Stimulated activated CD4-positive, alpha-beta T cell treated with anti-CD3 and anti-CD28 coated beads, Interleukin-12 subunit alpha, Interleukin-12 subunit beta, amount 100 ng/mL, for 48 hours (primary cell): Measurements from ENCODE around the gene ITGA8.
"Not testable (repeated sequence)": the region's sequence is repeated elsewhere in the genome, so short reads cannot be mapped to it uniquely, and the experiment has no call there.

Source experiments
- DNase-seq, 3 donors: peaks; one replicate each; pipeline ENCODE4 v3.0.0-alpha.2; 2020; ENCODE audit warnings: low read depth in 2 of 3, low spot score in 1 of 3

ITGA8 gene

DNA sequence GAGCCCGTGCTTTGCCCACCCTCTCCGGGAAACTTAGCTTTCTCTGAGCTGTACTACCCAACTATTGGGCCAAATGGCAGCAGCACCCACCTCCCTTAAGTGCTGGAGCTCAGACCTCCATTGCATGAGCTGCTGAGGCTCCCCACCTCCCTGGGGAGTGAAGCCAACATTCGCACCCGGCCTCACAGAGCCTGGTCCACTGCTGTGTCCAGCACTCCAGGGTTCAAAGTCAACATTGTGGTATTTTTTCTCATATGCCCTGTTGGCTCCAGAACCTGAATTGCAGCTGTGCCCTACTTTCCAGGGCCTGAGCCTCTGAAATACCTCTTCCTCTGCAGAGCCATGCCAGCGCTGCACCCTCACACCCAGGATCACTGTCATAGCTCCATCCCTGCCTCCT lies 29.7 kb downstream of the ITGA8 start:
- DNase-seq, result no peak

DNA sequence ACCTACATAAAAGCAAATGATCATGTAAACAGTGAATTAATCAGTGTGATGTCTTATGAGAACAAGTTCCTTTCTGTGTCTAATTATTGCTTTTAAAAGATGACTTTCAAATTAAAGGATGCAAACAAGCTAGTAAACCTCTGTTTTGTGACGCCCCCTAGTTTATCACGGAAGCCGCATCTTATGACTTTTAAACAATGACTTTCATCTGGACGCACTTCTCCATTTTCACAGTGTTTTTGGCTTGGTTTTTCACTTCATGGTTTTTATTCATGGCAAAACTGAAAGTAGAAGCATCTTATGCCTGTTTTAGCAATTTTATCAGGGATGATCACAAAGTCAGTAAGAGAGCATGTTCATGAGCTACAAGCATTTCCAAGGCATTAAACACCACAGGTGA lies 35.0 kb downstream of the ITGA8 start:
- DNase-seq, result no peak

DNA sequence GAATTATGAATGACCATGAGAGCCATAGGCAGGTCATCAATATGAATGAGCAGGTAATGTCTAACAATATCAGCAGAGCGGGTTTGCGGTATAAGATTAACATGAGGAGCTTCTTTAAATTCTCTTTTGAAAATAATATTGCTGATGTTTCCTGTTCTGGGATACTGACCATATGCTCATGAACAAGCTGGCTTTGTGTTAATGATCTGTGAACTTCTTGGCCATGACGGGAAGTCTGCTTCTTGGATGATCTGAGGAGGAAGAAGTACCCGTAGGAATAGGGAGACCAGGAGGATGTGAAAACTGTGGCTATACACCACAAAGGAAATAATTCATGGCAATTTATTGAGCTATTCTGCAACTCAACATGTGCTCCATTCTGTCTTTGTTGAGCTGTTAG lies 38.6 kb downstream of the ITGA8 start:
- DNase-seq, result no peak

DNA sequence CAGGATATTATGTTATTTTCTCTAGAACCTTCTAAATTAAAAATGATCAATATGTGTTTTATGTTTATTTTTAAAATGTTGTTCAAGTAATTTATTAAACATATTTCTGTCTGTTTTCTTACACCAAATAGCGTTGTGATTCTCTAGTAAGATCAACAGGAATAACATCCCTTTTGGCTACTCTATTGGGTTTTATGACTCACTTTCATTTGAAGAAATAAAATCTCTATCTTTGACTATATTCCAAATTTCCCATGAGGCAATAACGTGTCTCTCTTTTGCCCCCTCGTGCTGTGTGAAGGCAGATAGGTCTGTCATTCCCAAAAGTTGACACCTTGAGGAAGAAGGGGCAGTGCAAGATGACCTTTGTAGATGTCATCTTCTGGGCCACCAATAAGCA lies 40.9 kb downstream of the ITGA8 start:
- DNase-seq, result no peak

DNA sequence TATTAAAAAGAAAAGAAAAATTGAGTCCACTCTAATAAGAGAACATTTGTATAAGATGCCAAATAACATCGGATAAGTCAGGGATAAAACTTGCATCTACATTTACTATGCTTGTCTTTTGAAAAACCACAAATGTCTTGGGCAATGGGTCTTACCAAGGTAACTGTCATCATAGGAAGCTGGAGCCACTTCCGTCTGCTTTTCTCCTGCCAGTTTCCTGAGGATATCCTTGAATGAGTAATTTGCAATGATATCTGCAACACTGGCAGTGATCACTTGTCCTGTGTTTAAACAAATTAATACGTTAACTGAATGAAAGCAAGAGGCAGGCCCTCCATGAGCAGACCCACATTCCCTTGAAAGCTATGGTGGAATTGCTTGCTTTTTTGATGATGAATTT lies 47.3 kb downstream of the ITGA8 start:
- DNase-seq, result no peak

DNA sequence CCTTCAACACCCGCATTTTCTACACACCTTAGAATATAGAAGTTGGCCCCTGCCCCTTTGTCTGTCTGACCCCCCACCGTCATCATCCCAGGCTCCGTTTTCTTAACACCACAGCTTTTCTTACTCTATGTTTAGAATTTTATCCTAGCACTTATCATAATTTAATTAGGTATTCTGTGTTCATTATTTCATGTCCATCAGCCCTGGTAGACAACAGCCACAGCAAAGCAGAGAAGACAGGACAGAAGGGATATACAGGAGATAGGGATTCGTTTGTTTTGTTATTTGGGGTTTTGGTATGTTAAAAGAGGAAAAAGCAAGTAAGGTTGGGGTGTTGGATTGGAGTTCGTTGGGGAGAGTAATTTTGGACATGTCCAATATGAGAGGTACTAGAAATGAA lies 48.8 kb downstream of the ITGA8 start:
- no peak for DNase-seq

DNA sequence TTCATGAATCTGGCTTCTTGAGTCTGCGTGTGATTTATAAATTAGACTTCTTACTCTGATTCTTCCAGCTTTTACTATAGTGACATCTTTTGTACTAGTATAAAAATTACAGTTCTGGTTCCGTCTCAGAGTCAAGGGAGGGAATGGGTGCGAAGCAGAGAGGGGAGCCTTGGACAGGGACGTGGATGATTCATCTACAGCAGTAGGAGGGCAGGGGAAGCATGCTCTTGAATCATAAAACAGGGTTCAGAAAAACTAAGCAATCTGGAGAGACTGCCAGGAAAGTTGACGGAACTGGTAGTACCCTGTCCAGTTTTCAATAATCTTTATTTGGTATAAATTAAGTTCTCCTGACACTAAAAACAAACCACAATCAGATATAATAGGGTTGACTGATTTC lies 58.1 kb downstream of the ITGA8 start:
- no peak for DNase-seq

DNA sequence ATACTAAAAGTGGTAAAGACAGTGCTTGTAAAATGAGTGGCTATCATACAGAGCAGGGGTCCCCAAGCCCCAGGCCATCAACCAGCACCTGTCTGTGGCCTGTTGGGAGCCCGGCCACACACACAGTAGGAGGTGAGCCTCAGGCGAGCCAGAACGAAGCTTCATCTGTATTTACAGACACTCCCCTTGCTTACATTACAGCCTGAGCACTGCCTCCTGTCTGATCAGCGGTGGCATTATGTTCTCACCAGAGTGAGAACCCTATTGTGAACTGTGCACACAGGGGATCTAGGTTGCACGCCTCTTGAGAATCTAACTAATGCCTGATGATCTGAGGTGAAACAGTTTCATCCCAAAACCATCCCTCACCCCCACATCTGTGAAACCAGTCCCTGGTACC lies 58.7 kb downstream of the ITGA8 start:
- DNase-seq, result no peak

DNA sequence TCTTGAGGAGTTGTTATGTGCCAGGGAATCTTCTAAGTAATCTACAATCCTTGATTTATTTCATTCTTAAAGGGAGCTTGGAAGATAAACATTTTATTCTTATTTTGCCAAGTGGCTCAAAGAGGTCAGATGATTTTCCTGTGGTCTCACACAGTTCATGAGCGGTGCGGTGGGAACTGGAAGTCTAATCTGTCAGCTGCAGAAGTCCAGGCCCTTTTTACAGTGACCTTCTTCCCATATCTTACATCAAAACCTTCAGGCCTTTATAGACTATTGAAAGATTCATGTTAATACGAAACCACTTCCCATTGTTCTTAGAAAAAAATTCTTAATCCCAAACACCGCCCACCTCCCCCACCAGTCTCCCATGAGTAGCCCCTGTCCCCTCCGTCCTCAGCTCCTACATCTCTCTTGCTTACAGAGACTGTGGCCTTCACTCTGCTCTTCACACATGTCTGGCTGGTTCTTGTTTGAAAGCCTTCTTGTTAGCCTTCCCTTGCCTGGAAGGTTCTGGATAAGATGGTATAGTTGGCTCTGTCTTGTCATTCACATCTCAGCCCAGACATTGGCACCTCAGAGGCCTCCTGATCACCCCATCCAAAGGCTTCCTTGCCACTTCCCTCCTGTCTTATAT lies 61.5 kb downstream of the ITGA8 start:
- DNase-seq, result no peak

DNA sequence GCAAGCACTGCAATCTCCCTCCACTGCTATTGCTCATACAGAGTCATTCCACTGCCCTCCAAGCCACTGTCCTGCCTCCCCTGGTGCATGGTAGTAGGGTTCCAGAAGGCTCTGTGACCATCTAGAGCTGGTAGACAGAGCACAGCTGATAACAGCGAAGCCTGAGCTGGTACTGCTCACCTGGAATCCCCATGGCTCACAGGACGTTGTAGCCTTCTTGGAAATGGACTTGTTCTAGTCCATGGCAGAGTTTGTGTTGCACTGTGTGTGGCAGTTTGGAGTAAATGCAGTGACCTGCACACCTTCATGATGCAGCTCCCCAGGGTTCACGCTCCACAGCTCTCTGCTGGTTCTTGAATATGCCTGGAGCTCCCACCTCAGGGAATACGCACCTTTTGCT lies 67.0 kb downstream of the ITGA8 start:
- DNase-seq, result no peak

DNA sequence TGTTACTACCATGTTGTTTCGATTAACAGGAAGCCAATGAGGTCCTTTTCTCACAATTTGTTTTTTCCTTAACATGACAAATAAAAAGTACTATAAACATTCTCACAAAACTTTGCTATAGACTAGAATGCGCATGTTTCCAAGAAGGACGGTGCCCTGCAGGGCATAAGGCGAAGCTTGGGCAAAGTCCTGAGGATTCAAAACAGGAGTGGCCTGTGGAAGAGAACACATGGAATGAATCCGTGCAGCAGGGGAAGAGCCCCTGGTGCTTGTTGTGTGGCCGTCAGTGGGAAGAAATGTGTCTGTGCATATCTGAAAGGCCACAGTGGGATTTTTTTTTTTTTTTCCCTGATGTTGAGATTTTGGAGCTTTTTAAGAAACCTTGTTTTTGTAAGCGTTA lies 67.6 kb downstream of the ITGA8 start:
- DNase-seq, result no peak

DNA sequence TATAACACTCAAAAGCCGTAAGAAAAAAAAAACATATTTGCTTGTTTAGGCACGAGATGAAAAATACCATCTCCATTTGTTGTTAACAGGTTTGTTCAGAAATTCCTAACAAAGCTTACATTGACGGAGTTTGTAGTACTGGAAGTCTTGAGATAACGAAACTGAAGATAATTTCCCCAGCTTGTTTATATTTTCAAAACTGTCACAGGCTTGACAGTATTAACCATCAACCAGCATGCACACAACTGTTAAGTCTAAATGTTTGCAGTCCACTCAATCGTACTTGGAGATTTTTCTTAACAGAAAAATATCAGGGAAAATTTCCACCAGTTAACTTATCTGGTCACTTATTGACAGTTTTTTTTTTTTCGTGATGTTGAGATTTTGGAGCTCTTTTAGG lies 68.5 kb downstream of the ITGA8 start:
- DNase-seq, result no peak

DNA sequence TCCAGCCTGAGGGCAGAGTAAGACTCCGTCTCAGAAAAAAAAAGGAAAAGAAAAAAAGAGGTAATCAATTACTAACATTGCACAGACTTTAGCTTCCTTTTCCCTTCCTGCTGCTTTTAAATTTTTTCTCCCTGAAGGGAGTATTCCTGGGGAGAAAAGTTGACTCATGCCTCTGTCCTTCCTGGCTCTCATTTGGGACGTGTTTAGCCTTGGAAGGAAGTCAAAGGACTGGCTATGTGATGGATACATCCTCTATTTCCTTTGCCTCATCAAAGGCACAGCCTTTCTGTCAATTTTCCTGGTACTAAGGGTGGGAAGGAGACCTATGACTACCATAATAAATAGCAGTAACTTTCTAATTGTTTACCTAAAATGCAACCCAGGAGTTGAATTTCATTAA lies 77.6 kb downstream of the ITGA8 start:
- no peak for DNase-seq

DNA sequence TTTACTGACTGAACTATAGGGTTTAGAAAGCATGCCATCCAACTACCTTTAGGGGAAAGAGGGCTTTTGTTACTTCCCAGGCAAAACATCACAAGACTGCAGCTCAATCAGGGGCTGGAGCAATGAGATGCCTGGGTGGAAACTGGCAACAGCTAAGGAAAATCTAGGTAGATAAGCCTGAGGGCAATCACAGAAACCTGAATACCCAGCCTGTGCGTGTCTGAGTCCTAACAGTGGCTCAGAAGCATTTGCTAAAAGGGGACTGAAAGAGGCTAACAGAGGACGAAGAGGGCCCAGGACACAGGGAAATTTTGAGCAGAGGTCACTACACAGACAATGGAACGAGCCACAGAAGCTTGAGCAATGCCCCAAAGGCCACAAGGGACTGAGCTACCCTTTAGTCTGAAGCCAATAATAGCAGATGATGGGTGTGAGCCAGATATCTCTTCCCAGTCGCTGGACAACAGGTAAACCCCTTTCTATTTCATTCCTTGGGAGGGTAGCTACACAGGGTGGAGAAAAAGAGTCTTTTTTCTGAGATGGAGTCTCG lies 79.1 kb downstream of the ITGA8 start:
- DNase-seq, result no peak

DNA sequence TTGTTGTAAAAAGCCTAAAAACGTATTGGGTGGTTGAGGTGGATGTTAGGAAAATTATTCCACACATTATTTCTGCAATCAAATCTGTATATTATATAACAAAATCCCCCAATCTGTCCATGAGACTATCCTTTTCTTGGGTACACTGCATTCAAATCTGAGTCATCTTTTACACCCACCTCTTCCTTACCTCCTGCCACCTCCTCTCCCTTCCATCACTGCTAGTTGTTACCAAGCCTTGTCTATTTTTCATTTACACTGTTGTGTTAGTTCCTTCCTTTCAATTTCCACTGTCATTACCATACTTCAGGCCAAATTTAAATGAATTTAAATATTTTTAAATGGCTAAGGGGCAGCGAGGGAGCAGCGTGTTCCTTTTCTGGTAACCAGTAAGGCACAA lies 83.3 kb downstream of the ITGA8 start:
- no peak for DNase-seq

DNA sequence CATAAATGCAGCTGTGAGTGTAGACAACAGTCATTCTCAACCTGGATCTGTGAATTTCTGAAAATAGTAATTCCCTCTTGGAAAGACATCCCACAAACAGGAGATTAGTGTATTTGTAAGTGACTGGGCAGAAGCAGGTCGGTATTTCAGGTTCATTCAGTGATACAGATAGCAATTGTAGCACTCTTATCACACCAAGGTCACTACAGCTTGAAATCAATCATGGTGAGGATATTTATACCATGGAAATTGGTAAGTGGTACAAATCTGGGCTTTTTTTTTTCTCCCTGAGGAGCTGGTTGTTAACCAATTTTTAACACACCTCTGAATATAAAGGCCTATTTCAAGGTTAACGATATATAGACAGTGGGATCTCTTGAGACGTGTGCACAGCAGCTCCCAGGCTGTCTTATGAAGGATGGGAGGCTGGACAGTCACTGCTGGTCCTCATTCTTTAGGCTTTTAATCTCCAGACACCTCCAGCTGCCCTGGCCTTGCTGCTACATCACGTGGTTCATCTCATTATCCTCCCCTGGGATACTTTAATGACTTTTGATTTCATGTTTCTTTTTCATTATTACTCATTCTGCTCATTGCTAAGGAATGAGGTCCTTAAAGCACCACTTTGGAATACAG lies 87.1 kb downstream of the ITGA8 start:
- no peak for DNase-seq

DNA sequence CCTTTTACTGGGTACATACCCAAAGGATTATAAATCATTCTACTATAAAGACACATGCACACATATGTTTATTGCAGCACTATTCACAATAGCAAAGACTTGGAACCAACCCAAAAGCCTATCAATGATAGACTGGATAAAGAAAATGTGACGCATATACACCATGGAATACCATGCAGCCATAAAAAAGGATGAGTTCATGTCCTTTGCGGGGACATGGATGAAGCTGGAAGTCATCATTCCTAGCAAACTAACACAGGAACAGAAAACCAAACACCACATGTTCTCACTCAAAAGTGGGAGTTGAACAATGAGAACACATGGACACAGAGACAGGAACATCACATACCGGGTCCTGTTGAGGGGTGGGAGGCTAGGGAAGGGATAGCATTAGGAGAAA lies 88.5 kb downstream of the ITGA8 start:
- DNase-seq, result not testable (repeated sequence)

DNA sequence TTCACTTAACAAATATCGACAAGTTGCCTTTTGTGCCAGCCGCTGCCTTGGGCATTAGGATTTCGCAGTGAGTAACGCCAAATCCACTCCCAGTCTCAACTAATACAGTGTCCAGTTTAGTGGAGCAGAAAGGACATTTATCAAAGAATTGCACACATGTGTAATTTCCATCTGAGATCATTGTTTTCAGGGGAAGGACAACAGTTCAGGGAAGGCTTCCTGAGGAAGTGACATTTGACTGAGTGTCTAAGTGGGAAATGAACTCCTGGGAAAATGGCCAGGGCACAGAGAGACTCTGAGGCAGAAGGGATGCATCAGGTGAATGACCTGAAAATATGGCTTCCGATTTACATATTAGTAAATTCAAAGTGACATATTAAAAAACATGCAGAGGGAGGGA lies 89.4 kb downstream of the ITGA8 start:
- no peak for DNase-seq

DNA sequence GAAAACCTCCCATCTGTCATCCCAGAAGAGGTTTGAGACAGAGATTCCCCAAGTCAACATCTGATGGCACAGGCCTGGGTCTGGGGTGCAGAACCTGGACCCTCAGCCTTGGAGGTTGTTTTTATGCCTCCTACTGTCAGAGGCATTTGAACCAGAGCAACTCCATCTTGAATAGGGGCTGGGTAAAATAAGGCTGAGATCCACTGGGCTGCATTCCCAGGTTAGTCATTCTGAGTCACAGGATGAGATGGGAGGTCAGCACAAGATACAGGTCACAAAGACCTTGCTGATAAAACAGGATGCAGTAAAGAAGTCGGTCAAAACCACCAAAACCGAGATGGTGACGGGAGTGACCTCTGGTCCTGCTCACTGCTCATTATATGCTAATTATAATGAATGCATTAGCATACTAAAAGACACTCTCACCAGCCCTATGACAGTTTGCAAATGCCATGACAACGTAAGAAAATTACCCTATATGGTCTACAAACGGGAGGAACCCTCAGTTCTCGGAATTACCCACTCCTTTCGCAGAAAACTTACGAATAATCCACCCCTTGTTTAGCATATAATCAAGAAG lies 92.0 kb downstream of the ITGA8 start:
- no peak for DNase-seq

DNA sequence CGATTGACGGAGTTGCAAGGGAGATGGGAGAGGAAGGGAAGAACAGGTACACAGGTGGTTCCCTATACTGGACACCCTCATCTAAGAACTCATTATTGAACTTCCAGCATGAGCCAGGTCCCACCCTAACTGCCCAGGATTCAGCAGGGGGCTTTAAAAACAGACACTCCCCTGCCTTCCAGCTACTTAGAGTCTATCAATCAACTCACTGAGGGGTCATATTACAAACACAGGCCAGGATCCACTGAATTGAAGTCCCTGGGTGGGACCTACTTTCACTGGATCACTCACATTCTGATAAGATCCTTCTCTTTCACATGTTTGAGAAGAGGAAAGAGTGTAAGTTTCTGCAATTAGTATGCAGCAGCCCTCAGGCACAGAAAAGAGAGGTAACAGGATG lies 92.8 kb downstream of the ITGA8 start:
- DNase-seq, result no peak

DNA sequence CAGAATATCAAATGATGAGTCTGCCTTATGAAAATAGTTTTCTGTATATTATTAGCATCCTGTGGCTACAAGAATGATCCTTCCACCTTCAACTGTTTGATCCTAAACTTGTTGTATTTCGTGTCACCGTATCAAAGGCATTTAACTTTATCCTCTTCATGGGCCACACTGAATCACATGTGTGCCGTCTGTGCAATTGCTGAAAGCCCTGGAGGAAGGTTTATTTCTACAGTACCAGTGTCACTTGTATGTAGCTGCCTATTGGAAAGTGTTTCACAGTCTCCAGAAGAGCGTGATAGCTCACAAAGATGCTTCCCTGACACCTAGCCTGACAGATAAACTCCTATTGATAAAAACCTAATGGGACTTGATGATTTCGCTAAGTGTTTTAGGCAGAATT lies 94.5 kb downstream of the ITGA8 start:
- DNase-seq, result no peak

DNA sequence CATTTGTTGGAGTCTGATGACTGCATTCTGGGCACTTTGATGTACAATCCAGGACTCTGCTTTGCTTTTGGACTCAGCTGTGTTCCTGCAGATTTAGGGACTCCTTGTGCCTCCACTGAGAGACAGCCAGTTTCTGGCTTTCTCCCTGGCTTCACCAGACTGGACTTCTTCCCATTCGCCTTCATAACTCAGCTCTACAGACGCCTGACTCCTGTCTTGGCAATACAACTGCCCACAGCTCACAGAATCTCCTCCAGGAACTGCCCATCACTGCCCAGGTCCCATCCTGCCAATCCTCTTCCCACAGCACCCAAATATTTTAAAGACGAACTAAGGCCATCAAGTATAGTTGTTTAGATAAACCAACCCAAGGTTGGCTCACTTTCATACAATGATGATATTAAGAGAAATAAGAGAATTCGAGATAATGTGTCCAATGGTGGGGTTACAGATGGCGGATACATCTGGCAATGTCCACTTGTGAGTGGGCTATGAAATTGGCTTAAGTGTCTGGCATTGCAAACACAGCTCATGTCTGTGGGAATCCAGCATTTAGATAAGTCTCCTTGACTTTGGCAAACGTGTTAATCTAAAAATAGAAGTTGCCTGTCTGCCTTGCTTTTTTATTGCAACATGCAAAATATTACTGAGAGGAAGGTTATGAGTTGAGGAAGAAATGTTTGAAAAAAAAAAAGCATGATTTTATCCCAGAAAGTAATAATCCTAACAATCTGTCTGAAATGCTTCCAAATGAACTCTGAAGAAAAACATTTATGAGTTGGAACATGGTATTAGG lies 95.1 kb downstream of the ITGA8 start:
- DNase-seq, result no peak
